H1 (cell line): ENCODE data around the gene SNX24. TPM values are rescaled to one million over a fixed set of nuclear protein-coding genes. Genes with fewer than 3 reads are reported as not detected.

ENCODE experiments used
- BRCA1 ChIP-seq: IDR thresholded peaks from 2 replicates; pipeline ENCODE4 v1.6.1; 2012; ENCODE audit warnings: low read depth, low read length, improper control_type of control experiment
- EGR1 ChIP-seq: IDR thresholded peaks from 2 replicates; pipeline ENCODE4 v1.6.1; 2011; ENCODE audit warnings: low read depth, low read length, borderline replicate concordance
- RBBP5 ChIP-seq: IDR thresholded peaks from 2 replicates; pipeline ENCODE4 v1.7.1; 2012; ENCODE audit warnings: low read depth, mild to moderate bottlenecking, inconsistent platforms, low read length, moderate library complexity, borderline replicate concordance
- SAP30 ChIP-seq: fragments of 300-600 bp; sonication (generic); IDR thresholded peaks from 2 replicates; pipeline ENCODE4 v1.7.1; 2012; ENCODE audit warnings: low read length, moderate library complexity, mild to moderate bottlenecking, inconsistent platforms; ENCODE audit not compliant: insufficient read depth, insufficient replicate concordance
- SRF ChIP-seq: IDR thresholded peaks from 2 replicates; pipeline ENCODE4 v1.6.1; 2011; ENCODE audit warnings: mild to moderate bottlenecking, low read depth, low read length, moderate library complexity
- TCF12 ChIP-seq: IDR thresholded peaks from 2 replicates; pipeline ENCODE4 v1.6.1; 2011; ENCODE audit warnings: low read depth, mild to moderate bottlenecking, low read length
- polyA plus RNA-seq, 7 experiments: library from polyadenylated mRNA; depleted of rRNA in 3 of 7; stranded (reverse) in 5 of 7; unstranded in 2 of 7; fragments of >200 nt in 5 of 7; fragments of 200-250 nt in 2 of 7; gene quantifications; 1 replicate in 5 of 7; 2 replicates in 1 of 7; 4 replicates in 1 of 7; pipeline versions ENCODE4 v1.2.1 to v1.2.3, GENCODE V29; 2011 to 2013; ENCODE audit warnings: missing spikeins in 2 of 7, mixed read lengths in 2 of 7
- total RNA-seq: library from RNA; stranded (reverse); fragmentation: NEBNext Ultra II Directional; extraction: Animal tissue kit (Norgen Biotek cat#: 25700); gene quantifications from 2 replicates; pipeline ENCODE4 v1.2.1, GENCODE V29; 2021

SNX24 gene
- total and polyA plus RNA-seq, 2 of the 8 experiments (the other 6 are each of a cell fraction or from before 2014, with no cell fraction given), result 7.3 to 14.3 TPM

- no peak for TF ChIP-seq TCF12
- no peak for TF ChIP-seq EGR1
- TF ChIP-seq SRF, result no peak
- TF ChIP-seq SAP30, result no peak
- no peak for TF ChIP-seq BRCA1
- no peak for TF ChIP-seq RBBP5
Observed at GRCh38 chr5:122846051-122846550, 688 bp downstream of the SNX24 start (continued).
